ENCODE results near the gene CABP7.

Gene CABP7

DNA sequence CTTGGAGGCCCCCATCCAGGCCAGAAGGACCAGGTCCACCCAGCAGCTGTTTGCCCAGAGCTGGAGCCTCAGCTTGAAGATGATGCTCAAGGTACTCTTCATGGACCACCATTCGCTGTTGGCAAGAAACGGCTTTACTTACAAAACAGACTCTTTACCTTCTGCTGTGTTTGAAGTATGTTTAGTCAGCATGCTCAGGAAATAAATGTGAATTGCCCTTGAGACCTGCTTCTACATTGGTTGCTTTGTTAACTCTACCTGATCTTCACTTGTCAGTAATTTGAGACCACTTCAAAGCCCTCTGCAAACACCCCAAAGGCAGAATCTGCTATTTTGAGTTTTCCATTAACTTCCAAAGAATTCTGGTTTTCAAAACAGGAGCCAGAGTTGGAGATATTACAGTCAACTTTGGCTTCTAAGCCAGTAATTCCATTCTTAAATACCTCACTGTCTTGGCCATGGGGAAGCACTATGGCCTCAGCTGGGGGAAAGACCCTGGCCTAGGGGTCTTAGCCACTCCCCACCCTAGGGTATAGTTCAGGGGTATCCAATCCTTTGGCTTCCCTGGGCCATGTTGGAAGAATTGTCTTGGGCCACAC, 50.0 kb downstream of the CABP7 start:
- DNase-seq (ENCODE audit: low read depth in 3 of 3, low spot score in 1 of 3): no peak

DNA sequence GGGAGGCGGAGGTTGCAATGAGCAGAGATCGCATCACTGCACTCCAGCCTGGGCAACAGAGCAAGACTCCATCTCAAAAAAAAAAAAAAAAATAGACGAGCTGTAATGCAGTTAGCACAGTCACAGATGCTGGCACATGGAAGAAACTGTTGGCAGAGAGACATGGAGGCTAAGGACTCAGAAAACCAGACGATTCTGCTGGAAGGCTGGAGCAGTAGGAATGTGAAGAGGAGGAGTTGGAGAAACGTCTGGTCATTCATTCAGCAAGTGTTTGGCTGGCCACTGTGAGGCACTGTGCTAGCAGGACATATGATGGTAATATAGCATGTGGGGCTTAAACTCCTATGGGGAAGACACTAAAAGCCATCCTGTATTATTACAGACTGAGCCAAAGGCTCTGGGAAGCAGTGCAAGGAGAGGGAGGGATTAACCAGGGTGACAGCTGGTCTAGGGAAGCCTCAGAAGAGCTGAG, 52.4 kb downstream of the CABP7 start:
- DNase-seq (ENCODE audit: low read depth in 3 of 3, low spot score in 1 of 3): no peak

DNA sequence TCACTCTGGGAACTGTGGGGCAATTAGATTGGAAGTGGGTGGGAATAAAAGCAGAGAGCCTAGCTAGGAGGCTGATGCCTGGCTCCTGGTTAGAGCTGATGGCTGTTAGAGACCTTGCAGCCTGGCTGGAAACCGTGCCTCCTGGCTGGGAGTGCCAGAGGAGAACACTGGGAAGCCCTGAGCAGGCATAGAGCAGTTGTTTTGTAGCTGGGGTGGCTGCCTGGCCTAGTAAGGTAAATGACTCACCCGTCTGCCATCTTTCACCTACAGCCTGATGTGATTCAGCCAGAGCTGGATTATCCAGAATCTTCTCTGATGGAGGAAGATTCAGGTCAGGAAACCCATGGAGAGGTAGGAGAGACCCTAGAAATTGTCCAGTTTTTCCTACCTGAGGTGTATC, 53.4 kb downstream of the CABP7 start:
- DNase-seq (ENCODE audit: low read depth in 3 of 3, low spot score in 1 of 3): no peak

DNA sequence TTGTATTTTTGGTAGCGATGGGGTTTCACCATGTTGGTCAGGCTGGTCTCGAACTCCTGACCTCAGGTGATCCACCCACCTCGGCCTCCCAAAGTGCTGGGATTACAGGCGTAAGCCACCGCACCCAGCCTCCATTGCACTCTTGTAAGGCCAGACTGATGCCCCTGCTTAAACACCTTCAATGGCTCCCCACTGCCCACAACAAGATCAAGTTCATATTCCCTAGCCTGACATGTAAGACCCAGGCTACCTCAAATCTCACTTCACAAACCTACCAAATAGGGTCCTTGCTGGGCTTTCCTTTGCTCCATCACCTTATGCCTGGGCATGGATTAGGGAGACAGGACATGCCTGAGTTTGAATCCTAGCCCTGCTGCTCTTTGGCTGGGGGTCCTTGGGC, 60.4 kb downstream of the CABP7 start:
- no peak for DNase-seq (ENCODE audit: low read depth in 3 of 3, low spot score in 1 of 3)

DNA sequence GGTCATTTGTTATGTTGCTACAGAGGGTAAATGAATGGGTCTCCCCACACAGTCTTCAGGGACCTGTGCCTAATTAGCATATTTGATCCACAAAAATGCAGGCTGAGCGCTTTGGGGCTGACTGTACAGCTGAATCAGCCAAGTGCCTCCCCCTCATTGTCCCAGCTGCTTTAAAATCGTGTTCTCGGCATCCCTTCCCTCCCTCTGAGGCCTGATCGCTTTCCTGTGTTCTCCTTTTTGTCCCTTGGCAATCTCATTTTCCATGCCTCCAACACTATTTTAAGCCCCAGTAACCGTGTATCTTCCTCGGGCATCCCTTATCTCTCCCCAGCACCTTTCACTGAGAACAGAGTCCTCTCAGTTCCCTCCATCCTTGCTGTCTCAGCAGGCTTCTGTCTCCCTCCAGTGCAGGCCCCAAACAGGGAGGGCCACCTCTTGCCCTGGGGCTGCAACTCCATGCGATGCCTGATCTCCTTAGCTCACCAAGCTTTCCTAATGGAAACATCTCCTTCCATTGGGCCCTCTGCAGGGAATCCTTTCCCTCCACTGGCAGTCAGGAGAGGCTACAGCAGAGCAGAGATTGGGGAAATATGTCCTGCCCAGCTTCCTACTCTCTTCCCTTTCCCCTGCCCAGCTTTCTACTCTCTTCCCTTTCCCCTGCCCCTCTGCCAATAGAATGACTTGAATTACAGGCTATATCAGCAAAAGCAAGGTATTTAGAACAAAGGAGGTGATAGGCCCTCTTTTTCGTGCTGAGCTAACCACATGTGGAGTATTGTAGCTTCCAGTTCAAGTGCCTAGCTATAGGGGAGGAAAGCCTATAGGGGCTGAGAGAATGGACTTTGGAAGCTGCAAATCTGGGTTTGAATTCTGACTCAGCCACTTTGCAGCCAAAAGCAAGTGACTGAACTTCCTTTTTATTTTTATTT, 61.2 kb downstream of the CABP7 start:
- no peak for DNase-seq (ENCODE audit: low read depth in 3 of 3, low spot score in 1 of 3)

Data from stimulated activated CD4-positive, alpha-beta T cell treated with anti-CD3 and anti-CD28 coated beads, TNF-alpha, amount 100 ng/mL, for 1 hour (primary cell).